Measurements from ENCODE around the gene GUCA2B. TPM values are rescaled to one million over a fixed set of nuclear protein-coding genes. Genes with fewer than 3 reads are reported as not detected.

GUCA2B gene
- total and polyA plus RNA-seq, 2 experiments from 2014 or later, result 0.71 TPM; not detected in 1

DNA sequence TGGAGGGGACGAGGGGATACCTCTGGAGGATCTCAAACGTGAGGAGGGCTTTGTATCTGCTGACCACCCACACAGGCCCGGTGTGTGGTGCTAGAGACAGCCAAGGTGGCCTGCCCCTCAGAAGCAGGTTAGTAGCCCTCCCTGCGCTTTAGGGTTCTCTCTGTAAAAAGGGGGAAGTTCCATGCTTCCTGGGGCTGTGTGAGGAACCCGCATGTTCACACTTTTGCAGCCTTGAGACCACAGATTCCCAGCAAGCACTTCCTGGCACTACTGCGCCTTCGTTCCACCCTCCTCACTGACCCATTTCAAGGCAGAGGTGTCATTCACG, 7.9 kb upstream of the GUCA2B start:
- Histone ChIP-seq H3K9me2 (replicated peaks; ENCODE audit: insufficient read depth) (no peaks in the 10 kb centered on the region), H3K27ac (no peak overlapping the region), H4K20me1 (ENCODE audit: insufficient read depth, poor library complexity, severe bottlenecking) (no peaks in the 10 kb centered on the region), H3K9me3 (ENCODE audit: low read depth) (no peaks in the 10 kb centered on the region), H3K4me2 (no peak overlapping the region), H3K4me1 (ENCODE audit: insufficient read depth) (no peaks in the 10 kb centered on the region), H3K79me2 (no peaks in the 10 kb centered on the region), H2AFZ (no peak overlapping the region), H3K27me3 (peaks cover 17% of the 10 kb centered on the region), H3K36me3 (replicated peaks; ENCODE audit: insufficient read depth, low read depth) (no peaks in the 10 kb centered on the region), H3K4me3 (no peak overlapping the region)
- WGBS (ENCODE audit: low lambda C conversion rate, missing lambda C conversion rate), result 87% methylated on average over 6 of the region's 8 CpGs
- TF ChIP-seq EZH2phosphoT487 (IDR thresholded peaks at IDR 0.05; ENCODE audit: low read depth, severe bottlenecking, unreplicated experiment), result no peak
- TF ChIP-seq, protein P1, sequence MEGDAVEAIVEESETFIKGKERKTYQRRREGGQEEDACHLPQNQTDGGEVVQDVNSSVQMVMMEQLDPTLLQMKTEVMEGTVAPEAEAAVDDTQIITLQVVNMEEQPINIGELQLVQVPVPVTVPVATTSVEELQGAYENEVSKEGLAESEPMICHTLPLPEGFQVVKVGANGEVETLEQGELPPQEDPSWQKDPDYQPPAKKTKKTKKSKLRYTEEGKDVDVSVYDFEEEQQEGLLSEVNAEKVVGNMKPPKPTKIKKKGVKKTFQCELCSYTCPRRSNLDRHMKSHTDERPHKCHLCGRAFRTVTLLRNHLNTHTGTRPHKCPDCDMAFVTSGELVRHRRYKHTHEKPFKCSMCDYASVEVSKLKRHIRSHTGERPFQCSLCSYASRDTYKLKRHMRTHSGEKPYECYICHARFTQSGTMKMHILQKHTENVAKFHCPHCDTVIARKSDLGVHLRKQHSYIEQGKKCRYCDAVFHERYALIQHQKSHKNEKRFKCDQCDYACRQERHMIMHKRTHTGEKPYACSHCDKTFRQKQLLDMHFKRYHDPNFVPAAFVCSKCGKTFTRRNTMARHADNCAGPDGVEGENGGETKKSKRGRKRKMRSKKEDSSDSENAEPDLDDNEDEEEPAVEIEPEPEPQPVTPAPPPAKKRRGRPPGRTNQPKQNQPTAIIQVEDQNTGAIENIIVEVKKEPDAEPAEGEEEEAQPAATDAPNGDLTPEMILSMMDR (IDR thresholded peaks at IDR 0.05; ENCODE audit: poor library complexity), result no peak
- TF ChIP-seq EZH2 (IDR thresholded peaks at IDR 0.05; ENCODE audit: borderline replicate concordance), result no peak
- DNase-seq (ENCODE audit: low spot score), result no peak

DNA sequence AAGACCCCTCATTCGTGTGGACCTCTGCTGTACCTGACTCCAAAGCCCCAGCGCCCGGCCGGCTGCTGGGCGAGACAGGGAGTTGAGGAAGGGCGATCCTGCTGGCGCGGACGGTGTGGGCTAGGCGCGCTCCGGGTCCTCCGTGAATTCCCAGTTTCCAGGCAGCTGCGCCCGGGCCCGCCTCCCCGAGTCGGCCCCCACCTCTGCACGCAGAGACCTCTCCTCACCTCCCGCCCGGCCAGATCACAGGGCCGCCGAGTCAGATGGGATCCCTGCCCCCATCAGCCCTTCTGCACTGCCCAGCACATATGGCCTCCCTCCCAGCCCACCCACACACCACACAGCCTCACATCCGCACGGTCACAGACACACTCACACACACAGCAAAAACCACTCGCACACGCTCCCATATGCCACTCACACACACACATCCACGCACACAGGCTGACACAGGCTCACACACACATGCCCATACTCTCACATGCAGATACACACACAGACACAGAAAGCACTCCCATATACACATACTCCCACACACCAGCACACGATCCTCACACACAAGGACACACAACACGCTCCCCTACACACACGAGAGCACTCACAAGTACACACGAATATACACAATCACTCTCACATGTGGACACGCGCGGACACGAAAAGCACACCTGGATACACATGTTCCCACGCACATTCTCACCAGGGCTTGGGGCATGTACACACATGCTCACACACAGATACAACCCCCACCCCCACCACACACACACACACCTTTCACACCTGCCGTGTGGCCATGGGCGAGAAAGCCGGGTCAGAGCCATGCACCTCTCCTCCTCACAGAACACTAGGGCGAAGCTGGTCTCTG, 7.2 kb upstream of the GUCA2B start:
- Histone ChIP-seq H3K36me3 (replicated peaks; ENCODE audit: insufficient read depth, low read depth) (no peaks in the 10 kb centered on the region), H3K9me2 (replicated peaks; ENCODE audit: insufficient read depth) (no peaks in the 10 kb centered on the region), H3K4me3 (no peak overlapping the region), H3K27ac (no peak overlapping the region), H3K4me2 (no peak overlapping the region), H4K20me1 (ENCODE audit: insufficient read depth, poor library complexity, severe bottlenecking) (no peaks in the 10 kb centered on the region), H3K79me2 (no peaks in the 10 kb centered on the region), H3K4me1 (ENCODE audit: insufficient read depth) (no peaks in the 10 kb centered on the region), H2AFZ (no peak overlapping the region), H3K27me3 (peaks cover 17% of the 10 kb centered on the region), H3K9me3 (ENCODE audit: low read depth) (no peaks in the 10 kb centered on the region)
- DNase-seq (ENCODE audit: low spot score), result no peak
- WGBS (ENCODE audit: low lambda C conversion rate, missing lambda C conversion rate), result 89% methylated on average over 27 of the region's 41 CpGs
- TF ChIP-seq, protein P1 (IDR thresholded peaks at IDR 0.05; ENCODE audit: poor library complexity), result no peak
- TF ChIP-seq EZH2phosphoT487 (IDR thresholded peaks at IDR 0.05; ENCODE audit: low read depth, severe bottlenecking, unreplicated experiment), result no peak
- no peak for TF ChIP-seq EZH2 (IDR thresholded peaks at IDR 0.05; ENCODE audit: borderline replicate concordance)

DNA sequence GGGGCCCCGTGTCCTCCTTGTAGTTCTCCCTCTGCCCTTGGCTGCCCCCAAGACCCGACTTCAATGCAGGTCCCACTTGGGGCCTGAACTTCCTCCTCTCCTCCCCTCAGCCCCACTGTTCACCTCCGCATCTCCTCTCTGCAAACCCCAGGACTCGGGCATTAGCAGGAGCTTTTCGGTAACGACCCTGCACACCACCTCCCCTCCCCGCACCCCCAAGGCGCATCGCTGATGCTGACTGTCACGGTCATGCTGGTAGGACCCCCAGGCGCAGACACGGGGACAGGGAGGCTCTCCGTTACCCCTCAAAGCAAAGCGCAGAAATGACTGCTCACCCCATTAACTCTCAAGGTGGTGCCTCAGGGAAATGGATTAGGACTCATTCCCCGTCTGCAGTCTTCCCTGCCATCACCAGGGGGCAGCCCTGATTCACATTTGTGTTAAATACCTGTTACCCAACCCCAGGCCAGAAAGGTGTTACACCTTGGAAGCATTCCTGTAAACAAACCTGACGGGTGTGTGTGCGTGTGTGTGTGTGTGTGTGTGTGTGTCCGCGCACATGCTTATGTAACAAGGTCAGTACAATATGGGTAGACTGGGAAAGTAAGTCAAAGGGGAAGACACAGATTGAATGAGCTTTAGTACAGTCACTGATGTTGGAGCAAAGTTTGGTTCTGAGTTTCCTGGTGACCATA, 6.4 kb upstream of the GUCA2B start:
- Histone ChIP-seq H3K27ac (no peak overlapping the region), H3K36me3 (replicated peaks; ENCODE audit: insufficient read depth, low read depth) (no peaks in the 10 kb centered on the region), H3K79me2 (no peaks in the 10 kb centered on the region), H3K4me1 (ENCODE audit: insufficient read depth) (no peaks in the 10 kb centered on the region), H4K20me1 (ENCODE audit: insufficient read depth, poor library complexity, severe bottlenecking) (no peaks in the 10 kb centered on the region), H3K27me3 (peaks cover 16% of the 10 kb centered on the region), H2AFZ (no peak overlapping the region), H3K4me3 (no peak overlapping the region), H3K9me2 (replicated peaks; ENCODE audit: insufficient read depth) (no peaks in the 10 kb centered on the region), H3K4me2 (no peak overlapping the region), H3K9me3 (ENCODE audit: low read depth) (no peaks in the 10 kb centered on the region)
- peak; percentile 87 for DNase-seq (ENCODE audit: low spot score)
- WGBS (ENCODE audit: low lambda C conversion rate, missing lambda C conversion rate), result 36% methylated on average over 19 of the region's 19 CpGs
- TF ChIP-seq, protein P1 (IDR thresholded peaks at IDR 0.05; ENCODE audit: poor library complexity), result peak; percentile 87
- no peak for TF ChIP-seq EZH2 (IDR thresholded peaks at IDR 0.05; ENCODE audit: borderline replicate concordance)

Data from hepatocyte (in vitro differentiated cells).